NCI-H460 (cell line): ENCODE data around the gene MZT2A. TPM values are rescaled to one million over a fixed set of nuclear protein-coding genes. Genes with fewer than 3 reads are reported as not detected.
"Not testable (repeated sequence)": the region's sequence is repeated elsewhere in the genome, so short reads cannot be mapped to it uniquely, and the experiment has no call there.

ENCODE experiments used
- DNase-seq: peaks from one replicate; pipeline ENCODE4 v3.0.0-alpha.2; 2016; ENCODE audit warnings: low read depth; ENCODE audit errors: extremely low read depth
- total RNA-seq: library from RNA; depleted of rRNA; stranded (reverse); fragments of >200 nt; shearing (Covaris generic); gene quantifications from 2 replicates; pipeline ENCODE4 v1.2.3, GENCODE V29; 2014

The MZT2A gene
- total RNA-seq, 1 experiment from 2014 or later = 166 TPM

- no peak for DNase-seq
Observed at GRCh38 chr2:131493199-131493968, 1.2 kb upstream of the MZT2A start.

DNA sequence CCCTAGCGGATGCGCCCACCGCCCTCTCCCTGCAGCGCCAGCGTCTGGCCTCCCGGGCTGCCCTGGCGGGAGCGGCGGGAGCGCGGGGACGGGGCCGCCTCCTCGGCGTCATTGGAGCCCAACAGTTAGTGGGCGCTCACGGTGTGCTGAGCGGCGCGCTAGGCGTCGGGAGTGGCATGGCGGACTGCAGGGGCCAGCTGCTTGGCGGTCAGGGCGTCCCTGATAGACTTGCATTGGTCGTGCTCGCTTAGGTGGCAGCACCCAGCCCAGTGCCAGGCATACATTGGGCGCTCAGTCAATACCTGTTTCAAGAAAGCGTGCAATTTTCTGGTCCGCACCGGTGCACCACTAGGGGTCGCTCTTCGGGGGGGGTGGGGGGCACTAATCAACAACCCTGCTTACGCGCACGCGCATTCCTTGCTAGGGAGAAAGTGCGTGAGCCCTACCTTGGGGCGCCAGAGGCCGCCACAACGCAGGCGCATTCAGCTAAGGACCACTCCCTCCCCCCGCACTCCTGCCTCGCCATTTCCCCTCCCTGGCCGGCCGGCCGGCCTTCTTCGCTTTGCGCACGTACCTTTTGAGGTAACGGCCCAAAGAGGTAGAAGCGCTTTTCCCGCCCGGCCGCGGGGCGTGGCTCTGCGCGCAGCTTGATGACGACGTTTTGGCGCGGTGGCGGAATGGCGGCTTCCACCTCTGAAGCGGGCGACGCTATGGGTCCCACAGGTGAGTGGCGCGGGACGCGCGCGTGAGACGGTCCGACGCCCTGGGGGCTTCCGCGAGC is 411 bp upstream of the MZT2A start:
- DNase-seq = peak; percentile 96

- DNase-seq = not testable (repeated sequence)
Observed at GRCh38 chr2:131491469-131491836, 744 bp downstream of the MZT2A start.

GRCh38 chr2:131490616-131491468 is 1.4 kb downstream of the MZT2A start:
- not testable (repeated sequence) for DNase-seq

DNA sequence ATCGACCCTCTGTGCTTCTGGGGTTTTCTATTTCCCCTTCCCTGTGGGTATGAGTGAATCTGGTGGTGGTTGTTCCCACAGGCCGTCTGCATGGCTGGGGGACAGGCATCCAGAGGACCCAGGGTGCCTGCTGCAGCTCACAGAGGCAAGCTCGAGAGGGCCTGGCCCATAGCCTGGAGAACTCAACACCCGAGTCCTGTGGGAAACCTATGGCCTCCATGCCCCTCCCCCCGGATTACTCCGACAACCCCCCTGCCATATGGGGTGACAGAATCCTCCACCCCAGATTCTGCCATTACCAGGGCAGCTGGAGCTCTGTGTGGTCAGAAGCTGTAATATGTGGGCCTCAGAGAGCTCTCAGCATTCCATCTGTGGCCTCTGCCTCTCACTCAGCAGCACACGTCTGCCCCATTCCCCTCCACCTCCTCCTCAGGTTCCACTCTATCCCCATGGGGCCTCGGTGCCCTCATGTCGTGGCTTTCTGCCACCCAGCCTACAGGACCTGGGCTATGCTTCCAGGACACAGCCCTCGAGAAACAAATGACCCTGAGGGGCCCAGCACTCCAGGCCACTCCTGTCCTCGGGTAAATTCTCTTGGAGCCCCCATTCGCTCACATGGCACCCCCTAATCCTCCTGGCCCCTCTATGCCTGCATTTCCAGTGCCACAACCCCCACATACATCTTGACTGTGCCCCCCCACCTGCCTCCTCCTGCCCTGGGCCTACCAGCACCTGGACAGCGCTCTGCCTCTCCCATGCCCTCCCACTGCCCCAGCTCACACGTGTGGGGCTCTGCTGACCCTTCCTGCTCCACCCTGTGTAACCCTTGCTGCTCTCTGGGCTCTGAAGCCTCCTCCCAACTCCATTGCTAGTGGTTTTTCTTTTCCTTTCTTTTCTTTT is 3.6 kb downstream of the MZT2A start:
- no peak for DNase-seq

- DNase-seq = not testable (repeated sequence)
Observed at GRCh38 chr2:131486201-131486902, 5.8 kb downstream of the MZT2A start.

DNA sequence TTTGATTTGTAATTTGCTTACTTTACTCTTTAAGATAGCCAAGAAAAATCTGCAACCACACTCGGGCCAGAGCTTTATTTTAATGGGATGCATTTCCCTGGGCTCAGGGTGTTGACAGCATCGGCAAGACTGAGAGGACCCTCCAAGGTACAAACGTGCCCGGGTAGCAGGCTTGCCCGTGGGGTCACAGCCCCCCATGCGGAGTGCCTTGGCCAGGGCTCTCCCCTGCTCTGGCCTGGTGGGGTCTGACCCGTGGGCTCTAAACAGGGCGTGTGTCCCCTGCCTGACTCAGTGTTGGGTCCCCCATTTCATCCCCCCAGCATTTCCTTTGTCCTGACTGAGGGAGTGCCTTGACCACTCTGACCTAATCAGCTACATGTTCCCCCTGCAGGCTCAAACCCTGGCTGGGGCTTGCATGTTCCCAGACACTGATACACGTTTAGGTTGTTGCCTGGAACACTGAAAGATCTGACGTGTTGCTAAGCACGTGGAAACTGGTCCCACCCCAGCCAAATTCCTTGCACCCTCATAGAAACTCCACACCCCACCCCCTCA is 7.2 kb downstream of the MZT2A start:
- not testable (repeated sequence) for DNase-seq

GRCh38 chr2:131483981-131484820 is 8.0 kb downstream of the MZT2A start:
- not testable (repeated sequence) for DNase-seq

DNA sequence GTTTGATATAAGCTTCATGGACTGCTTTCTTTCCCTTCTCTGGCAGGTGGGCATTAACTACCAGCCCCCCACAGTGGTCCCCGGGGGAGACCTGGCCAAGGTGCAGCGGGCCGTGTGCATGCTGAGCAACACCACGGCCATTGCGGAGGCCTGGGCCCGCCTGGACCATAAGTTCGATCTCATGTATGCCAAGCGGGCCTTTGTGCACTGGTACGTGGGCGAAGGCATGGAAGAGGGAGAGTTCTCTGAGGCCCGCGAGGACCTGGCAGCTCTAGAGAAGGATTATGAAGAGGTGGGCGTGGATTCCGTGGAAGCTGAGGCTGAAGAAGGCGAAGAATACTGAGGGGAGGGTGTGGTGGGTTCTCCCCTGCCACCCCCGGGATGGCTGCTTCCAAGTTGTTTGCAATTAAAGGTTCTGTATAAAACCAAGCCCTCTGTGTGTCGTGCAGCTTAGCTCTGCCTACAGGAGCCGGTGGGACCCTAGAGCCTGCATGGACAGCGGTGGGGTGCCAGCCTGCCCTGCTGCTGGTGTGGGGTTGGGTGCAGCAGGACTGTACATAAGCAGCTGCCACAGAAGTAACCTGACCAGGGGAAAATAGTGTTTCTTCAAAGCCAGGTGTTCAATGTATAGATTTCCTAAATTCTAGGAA is 9.6 kb downstream of the MZT2A start:
- not testable (repeated sequence) for DNase-seq

DNA sequence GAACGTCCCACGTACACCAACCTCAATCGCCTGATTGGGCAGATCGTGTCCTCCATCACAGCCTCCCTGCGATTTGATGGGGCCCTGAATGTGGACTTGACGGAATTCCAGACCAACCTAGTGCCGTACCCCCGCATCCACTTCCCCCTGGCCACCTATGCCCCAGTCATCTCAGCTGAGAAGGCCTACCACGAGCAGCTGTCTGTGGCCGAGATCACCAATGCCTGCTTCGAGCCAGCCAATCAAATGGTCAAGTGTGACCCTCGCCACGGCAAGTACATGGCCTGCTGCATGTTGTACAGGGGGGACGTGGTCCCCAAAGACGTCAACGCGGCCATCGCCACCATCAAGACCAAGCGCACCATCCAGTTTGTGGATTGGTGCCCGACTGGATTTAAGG is 11.8 kb downstream of the MZT2A start:
- DNase-seq = not testable (repeated sequence)

GRCh38 chr2:131478850-131479461 is 13.2 kb downstream of the MZT2A start:
- DNase-seq = not testable (repeated sequence)

- DNase-seq = not testable (repeated sequence)
Observed at GRCh38 chr2:131478074-131478849, 13.9 kb downstream of the MZT2A start.

- not testable (repeated sequence) for DNase-seq
Observed at GRCh38 chr2:131477227-131477626, 15.0 kb downstream of the MZT2A start.

GRCh38 chr2:131476363-131476762 is 15.8 kb downstream of the MZT2A start:
- not testable (repeated sequence) for DNase-seq

GRCh38 chr2:131475831-131476230 is 16.4 kb downstream of the MZT2A start, which contains the start of gene TUBA3D:
TSS of gene TUBA3D (plus strand) at chr2:131476119. CDS start at chr2:131476200, 81 bp downstream.
- no peak for DNase-seq

DNA sequence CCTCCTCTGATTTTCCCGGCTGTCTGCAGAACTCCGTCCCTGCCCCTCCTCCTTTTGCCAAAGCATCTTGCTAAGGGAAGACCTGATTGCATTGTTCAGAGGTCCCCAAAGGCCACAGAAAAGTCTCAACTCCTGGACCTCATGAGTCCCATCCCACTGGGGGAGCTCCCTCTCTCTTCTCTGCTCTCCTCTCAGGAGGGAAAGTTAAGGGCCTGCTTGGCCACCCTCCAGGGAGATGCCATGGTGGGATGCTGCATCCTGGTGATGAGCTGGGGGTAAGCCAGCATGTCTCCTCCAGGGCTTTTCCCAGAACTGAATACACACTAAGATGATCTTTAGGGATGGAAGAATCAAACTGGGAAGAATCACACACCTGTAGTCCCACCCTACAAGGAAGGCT is 18.9 kb downstream of the MZT2A start:
- DNase-seq = not testable (repeated sequence)
